ENCODE results near the gene BOC.

GRCh38 chr3:113268942-113269341 is 57.6 kb downstream of the BOC start:
- TF ChIP-seq EP300 (IDR thresholded peaks at IDR 0.05): no peak
- no peak for TF ChIP-seq POLR2AphosphoS5 (IDR thresholded peaks at IDR 0.05)
- TF ChIP-seq CTCF (IDR thresholded peaks at IDR 0.05): no peak
